Measurements from ENCODE around the gene SLC22A2.

Gene SLC22A2

GRCh38 chr6:160274871-160275510 lies 16.4 kb upstream of the SLC22A2 start:
- peak in 11 of 56 donors; percentile 3 to 67 (median 23) for DNase-seq

DNA sequence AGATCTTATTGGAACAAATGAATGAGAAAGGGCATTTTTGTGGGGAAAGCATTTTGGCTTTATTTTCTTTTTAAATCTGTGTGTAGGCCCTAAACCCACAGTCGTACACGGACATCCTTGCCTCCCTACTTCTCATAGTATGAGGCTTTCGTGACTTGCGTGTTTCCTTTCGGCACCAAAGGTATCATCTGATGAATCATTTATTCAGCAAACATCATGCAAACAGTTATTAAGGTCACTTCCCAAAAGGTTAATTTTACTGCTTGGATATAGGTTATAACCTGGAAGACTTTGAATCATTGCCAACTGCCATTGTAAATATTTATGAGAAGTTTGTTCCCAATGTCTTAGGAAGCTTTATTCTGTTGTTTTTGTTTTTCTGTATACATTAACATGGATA lies 15.1 kb upstream of the SLC22A2 start:
- DNase-seq, result no peak

DNA sequence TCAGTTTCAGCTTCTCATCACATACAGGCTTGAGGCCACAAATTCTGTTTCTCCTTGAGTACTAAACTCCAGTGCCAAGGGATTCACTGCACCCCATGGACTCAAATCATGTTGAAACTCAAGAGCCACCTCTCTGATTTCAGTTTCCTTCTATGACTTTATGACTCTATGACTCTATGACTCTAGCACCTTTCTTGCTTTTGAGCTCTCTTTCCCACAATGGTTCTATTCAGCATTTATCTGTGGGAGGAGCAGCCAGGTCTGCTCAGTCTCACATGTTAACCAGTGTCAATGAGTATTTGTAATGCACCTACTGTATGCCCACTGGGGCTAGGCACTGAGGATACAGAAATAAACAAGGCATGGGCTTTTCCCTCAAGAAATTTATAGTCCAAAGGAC lies 14.6 kb upstream of the SLC22A2 start:
- no peak for DNase-seq

DNA sequence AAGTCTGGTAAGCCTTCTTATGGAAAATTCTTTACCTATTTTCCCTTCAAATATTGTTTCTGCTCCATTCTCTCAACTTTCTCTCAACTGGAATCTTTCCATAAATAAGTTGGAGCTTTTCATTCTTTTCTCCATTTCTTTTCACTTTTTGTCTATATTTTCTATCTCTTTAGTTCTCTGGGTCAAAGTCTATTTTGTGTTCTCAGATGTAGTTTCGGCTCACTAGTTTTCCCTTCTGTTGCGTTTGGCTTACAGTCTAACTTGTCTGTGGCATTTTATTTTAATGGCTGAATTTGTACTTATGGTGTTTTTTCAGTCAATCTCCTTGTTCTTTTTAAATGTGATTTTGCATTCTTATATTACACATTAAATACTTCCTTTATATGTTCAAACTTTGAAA lies 14.1 kb upstream of the SLC22A2 start:
- DNase-seq, result no peak

DNA sequence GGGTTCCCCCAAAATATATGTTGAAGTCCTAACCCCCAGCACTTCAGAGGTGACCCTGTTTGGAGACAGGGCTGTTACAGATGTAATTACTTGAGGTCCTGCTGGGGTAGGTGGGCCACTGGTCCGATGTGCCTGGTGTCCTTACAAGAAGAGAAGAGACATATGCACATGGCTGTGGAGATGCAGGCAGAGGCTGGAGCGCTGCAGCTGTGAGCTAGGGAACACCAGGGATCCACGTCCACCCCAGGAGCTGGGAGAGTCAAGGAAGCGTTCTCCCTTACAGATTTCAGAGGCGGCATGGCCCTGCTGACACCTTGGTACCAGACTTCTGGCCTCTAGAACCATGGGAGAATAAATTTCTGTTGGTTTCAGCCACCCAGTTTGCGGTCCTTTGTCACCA lies 11.7 kb upstream of the SLC22A2 start:
- DNase-seq, result no peak

- no peak for DNase-seq
These were observed 11.2 kb upstream of the SLC22A2 start for GRCh38 chr6:160269771-160270170.

GRCh38 chr6:160269023-160269521 lies 10.5 kb upstream of the SLC22A2 start:
- no peak for DNase-seq

DNA sequence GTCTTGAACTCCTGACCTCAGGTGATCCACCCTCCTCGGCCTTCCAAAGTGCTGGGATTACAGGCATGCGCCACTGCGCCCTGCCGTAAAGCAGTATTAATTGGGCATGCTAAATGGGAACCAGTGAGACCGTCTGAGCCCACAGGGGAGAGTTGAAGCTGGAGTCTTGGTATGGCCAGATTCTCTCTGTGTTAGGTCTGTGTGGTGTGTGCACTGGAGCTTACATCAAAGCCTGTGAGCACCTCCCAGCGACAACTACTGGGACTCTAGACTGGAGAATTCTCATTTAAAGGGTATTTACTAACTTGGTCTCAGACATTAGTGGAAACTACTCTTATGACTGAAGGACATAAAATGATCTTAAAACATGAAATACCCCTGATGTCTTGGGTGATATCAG lies 8.5 kb upstream of the SLC22A2 start:
- DNase-seq, result no peak

DNA sequence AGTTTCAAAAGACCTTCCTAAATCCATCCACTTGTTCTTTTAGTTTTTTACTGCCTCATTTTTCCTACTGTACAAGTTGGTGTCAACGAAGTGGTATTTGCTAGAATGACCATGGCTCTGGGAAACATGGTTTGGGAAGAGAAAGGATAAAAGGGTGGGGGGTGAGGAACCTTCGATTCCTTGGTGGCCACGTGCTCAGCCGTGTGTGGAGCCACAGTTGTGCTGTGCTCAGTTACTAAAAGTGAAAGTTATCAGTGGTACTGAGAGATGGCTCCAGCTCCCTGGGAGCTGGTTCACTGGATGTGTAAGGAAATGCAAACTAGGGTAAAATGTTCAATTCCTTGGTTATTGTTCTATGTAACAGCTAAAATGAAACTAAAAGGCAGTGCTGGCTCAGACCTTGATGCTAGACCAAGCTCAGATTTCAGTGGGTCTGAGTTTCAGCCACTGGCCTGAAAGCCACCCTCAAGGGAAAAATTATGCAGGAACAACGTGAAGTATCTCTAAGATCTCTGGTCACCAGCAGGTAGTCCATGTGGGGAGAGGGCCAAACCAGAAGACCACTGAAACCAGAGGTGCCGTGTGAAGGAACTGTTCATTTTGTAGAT lies 7.4 kb upstream of the SLC22A2 start:
- no peak for DNase-seq

GRCh38 chr6:160264061-160264612 lies 5.5 kb upstream of the SLC22A2 start:
- DNase-seq, result no peak

DNA sequence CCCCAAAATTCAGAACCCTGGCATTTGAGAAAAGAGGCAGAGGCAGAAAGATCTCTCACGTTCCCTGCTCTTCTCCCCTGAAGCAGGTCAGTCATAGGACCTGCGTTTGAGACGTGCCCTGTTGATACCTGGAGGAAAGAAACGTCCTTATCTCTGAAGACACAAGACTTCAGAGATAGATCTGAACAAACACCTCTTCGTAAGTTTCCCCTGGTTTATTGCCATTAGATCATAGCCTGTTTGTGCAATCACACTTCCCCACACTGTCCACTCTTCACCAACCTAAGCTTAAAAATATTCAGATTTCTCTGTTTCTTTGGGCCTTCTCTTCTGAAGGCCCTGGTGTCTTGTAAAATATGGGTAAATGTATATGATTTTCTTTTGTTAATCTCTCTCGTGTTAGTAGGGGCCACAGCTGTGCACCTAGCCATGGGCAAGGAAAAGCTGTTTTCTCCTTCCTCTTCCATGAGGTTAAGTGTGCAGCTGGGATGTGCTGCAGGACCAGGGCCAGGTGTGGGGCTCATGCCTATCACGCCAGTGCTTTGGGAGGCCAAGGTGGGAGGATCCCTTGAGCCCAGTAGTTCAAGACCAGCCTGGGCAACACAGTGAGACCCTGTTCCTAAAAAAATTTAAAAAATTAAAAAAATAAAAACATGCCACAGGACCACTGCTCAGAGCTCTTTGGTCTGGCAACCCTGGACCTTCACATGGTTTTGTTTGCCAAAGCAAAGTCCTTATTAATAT lies 4.7 kb upstream of the SLC22A2 start:
- no peak for DNase-seq

DNA sequence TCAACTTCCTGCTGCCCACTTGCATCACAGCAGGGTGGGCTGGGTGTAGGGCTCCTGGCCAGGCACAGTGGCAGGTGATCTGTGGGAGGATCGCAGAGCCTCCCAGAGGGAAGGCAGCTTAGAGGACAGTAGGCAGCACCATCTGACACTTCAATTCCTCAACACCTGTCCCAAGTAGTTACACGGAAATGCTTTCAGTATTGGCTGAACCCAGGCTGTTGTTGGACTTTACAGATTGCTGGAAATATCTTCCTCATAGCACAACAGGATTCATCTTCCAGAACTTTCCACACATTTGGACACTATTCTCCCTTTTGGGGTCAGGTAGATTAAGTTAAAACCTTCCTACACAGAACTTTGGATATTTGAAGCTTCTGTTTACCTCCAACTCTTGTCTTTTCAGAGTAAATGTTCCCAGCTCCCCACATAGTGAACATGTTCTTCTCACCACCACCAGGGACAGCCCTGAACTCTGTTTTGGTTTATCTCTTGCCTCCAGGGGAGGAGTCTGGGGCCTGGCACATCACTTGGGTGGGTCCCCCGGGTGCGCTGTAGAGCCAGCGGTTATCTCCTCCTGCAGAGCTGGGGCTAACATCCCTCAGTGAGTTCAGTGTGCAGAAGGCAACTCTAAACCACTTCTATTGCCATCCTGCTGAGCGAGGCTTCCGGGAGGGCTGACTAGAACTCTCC lies 3.5 kb upstream of the SLC22A2 start:
- DNase-seq, result no peak

DNA sequence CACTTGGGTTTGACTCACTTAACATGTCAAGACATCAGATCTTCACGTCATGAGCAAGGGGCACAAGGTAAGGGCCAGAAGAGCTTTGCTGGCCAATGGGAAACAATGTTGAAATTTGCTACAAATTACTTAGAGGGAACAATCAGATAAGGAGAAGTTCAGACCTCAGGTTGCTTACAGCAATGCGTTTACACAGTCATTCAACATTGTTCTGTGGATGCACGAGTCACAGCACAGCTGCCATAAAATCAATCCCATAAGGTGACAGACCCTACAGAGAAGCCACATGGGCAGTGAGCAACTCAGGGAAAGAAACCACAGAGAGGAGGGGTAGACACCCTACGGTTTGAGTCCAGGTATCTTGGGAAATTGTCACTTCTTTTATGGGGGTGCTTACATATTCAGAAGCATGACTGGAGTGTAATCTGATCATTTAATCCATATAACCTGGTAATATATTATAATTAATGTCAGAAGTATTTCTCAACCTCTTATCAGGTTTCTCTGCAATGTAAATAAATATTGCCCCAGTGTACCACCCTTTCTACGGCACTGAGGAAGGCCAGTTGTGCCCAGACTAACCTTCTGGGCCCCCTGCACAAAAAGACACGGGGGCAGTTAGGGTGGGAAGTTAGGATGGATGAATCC lies 2.3 kb upstream of the SLC22A2 start:
- no peak for DNase-seq

GRCh38 chr6:160260367-160260766 lies 1.7 kb upstream of the SLC22A2 start:
- peak in 7 of 56 donors; percentile 4 to 29 (median 10) for DNase-seq

GRCh38 chr6:160259598-160259997 lies 977 bp upstream of the SLC22A2 start:
- no peak for DNase-seq

DNA sequence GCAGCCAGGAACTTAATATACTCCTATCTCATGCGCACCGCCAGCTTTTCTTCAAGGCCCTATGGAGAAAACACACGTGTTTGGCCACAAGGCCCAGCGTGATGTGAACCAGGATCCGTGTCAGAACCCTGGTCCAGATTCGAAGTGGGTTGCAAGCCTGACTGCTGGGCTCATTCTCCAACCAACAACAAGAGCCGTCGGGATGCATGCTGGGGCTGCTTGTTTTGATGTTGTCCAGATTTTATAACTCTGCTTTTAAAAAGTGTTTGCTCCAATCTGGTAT lies 463 bp upstream of the SLC22A2 start:
- no peak for DNase-seq

DNA sequence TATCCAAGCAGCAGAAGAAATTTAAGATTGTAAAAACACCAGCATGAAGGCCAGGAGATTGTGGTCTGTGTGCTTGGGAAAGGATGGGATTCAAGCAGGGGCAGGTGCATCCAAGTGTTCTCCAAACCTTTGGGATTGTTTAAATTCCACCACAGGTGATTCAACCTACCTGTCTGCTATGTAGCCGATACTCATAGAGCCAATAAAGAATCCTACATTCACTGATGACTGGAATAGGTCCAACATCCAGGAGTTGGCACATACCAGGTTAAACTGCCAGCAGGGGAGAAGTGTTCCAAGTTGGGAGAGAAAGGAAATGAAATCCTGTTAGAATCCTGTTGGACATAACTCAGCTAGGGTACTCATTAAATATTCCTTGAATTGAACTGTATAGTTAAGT lies 2.2 kb downstream of the SLC22A2 start:
- DNase-seq, result no peak

GRCh38 chr6:160254467-160255312 lies 3.9 kb downstream of the SLC22A2 start:
- DNase-seq, result no peak

- no peak for DNase-seq
These were observed 4.9 kb downstream of the SLC22A2 start for GRCh38 chr6:160253714-160254113.

GRCh38 chr6:160253292-160253691 lies 5.3 kb downstream of the SLC22A2 start:
- DNase-seq, result no peak

All from nucleus accumbens (tissue), 56 donors.